VCaP (cell line): ENCODE data around the gene SLC35B2.
"Not testable (repeated sequence)": the region's sequence is repeated elsewhere in the genome, so short reads cannot be mapped to it uniquely, and the experiment has no call there.

Experiments used
- H3K27ac ChIP-seq: fragments of 450-650 bp; 2 replicates; pipeline ENCODE4 v1.5.1; 2017
- TF ChIP-seq, protein P1 (sequence below): fragments of 450-650 bp; conservative IDR thresholded peaks from 2 replicates; pipeline ENCODE4 v1.5.1; 2017; ENCODE audit warnings: mild to moderate bottlenecking, moderate library complexity

Gene SLC35B2

DNA sequence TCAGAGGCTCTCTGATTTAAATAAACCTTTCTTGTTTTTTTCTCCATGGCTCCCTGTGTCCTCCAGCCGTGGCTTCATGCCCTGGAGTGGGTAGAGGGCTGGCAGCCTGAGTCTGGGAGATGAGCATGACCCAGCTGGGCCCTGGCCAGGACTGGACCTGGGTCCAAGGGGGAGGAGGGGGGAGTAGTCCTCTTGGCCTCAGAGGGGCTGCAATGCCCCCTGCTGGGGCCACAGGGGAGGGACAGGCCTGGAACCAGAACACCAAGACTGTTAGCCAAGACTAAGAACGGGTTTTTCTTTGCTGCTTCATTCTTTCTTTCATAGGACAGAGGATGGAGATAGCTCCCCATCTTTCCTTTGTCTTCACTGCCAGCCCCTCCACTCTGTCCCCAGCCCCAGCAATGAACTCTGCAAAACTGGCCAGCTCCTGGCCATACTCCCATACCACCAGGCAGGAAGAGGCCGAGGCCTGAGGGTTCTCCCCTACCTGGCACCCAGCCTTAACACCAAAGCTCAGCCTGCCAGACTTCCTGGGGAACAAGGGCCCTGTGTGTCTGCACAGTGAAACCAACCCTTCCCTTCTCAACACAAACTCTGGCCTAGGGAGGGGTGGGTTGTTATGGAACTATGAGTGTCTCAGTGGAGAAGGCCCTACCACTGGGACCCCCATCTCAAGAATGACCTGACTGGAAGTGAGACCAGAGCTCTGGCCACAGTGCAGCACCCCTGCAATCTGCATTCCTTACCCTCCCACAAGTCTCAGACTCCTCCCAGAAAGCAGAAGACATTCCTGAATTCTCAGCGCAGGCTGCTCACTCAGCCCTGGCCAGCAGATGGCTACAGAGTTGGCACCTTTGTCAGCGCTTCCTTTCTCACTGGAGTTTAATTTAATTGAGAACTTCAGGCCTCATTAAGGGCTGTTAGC is 23.0 kb downstream of the SLC35B2 start:
- peak overlapping the region; percentile 74 for H3K27ac ChIP-seq
- TF ChIP-seq, protein P1, sequence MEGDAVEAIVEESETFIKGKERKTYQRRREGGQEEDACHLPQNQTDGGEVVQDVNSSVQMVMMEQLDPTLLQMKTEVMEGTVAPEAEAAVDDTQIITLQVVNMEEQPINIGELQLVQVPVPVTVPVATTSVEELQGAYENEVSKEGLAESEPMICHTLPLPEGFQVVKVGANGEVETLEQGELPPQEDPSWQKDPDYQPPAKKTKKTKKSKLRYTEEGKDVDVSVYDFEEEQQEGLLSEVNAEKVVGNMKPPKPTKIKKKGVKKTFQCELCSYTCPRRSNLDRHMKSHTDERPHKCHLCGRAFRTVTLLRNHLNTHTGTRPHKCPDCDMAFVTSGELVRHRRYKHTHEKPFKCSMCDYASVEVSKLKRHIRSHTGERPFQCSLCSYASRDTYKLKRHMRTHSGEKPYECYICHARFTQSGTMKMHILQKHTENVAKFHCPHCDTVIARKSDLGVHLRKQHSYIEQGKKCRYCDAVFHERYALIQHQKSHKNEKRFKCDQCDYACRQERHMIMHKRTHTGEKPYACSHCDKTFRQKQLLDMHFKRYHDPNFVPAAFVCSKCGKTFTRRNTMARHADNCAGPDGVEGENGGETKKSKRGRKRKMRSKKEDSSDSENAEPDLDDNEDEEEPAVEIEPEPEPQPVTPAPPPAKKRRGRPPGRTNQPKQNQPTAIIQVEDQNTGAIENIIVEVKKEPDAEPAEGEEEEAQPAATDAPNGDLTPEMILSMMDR = peak; percentile 83

DNA sequence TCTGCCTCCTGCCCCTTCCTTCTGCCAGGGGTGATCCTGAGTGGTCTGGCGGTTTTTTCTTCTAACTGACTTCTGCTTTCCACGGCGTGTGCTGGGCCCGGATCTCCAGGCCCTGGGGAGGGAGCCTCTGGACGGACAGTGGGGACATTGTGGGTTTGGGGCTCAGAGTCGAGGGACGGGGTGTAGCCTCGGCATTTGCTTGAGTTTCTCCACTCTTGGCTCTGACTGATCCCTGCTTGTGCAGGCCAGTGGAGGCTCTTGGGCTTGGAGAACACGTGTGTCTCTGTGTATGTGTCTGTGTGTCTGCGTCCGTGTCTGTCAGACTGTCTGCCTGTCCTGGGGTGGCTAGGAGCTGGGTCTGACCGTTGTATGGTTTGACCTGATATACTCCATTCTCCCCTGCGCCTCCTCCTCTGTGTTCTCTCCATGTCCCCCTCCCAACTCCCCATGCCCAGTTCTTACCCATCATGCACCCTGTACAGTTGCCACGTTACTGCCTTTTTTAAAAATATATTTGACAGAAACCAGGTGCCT is 23.7 kb downstream of the SLC35B2 start:
- H3K27ac ChIP-seq = peak overlapping the region; percentile 74
- TF ChIP-seq, protein P1 = no peak

DNA sequence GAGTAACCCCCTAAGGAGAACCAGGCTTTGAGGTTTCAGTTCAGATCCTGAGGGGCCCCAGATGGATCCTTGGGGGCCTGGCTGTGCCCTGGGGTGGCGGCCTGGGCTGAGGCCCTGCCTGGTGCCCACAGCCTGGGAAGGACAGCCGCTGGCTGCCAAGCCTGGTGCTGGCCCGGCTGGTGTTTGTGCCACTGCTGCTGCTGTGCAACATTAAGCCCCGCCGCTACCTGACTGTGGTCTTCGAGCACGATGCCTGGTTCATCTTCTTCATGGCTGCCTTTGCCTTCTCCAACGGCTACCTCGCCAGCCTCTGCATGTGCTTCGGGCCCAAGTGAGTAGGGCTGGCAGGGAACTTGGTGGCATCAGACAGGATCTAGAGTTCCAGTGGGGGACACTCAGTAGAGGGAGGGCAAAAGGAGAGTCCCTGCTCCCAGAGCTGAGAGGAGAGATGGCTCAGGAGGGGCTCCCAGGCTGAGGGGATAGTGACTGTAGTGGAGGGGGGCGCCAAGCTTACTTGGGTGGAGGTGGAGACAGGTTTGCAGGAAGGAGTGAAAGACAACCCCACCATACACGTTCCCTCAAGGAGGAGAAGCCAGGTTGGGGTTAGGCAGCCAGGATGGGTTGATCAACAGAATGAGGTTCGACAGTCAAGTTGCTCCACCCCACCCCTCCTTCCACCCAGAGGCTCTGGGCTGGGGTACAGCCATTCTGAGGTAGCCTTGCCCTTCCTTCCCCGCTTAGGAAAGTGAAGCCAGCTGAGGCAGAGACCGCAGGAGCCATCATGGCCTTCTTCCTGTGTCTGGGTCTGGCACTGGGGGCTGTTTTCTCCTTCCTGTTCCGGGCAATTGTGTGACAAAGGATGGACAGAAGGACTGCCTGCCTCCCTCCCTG is 24.4 kb downstream of the SLC35B2 start:
- TF ChIP-seq, protein P1 = no peak
- peak overlapping the region; percentile 74 for H3K27ac ChIP-seq

DNA sequence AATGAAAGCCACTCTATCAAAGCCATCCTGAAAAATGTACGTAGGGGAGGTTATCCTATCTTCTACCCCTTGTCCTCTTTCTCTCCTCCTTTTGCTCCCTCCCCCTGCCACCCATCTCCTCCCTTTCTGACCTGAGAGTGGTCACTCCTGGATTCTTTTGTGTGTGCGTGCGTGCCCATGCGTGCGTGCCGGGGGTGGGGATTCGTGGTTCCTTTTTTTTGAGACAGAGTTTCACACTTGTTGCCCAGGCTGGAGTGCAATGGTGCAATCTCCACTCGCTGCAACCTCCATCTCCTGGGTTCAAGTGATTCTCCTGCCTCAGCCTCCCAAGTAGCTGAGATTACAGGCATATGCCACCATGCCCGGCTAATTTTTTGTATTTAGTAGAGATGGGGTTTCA is 25.9 kb downstream of the SLC35B2 start:
- H3K27ac ChIP-seq = not testable (repeated sequence)

DNA sequence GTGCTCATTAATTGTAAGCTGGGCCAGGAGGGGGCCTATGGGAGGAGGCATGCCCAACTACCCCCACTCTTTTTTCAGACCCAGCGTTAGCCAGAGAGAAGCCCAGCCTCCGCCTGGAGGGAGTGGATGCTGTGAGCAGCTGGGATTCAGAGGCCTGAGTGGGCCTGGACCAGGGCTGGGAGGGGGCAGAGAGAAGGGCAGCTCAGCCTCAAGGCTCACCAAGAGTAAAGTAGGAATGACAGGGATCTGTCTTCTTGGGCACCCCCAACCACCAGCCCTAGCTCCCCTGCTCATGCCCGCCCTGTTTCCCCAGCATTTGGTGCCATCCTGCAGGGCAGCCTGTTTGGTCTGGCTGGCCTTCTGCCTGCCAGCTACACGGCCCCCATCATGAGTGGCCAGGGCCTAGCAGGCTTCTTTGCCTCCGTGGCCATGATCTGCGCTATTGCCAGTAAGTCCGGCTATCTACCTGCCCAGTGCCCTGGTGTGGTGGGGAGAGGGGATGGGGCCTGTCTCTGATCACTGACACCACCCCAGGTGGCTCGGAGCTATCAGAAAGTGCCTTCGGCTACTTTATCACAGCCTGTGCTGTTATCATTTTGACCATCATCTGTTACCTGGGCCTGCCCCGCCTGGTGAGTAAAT is 27.2 kb downstream of the SLC35B2 start:
- H3K27ac ChIP-seq = no peak overlapping the region
- TF ChIP-seq, protein P1 = no peak

DNA sequence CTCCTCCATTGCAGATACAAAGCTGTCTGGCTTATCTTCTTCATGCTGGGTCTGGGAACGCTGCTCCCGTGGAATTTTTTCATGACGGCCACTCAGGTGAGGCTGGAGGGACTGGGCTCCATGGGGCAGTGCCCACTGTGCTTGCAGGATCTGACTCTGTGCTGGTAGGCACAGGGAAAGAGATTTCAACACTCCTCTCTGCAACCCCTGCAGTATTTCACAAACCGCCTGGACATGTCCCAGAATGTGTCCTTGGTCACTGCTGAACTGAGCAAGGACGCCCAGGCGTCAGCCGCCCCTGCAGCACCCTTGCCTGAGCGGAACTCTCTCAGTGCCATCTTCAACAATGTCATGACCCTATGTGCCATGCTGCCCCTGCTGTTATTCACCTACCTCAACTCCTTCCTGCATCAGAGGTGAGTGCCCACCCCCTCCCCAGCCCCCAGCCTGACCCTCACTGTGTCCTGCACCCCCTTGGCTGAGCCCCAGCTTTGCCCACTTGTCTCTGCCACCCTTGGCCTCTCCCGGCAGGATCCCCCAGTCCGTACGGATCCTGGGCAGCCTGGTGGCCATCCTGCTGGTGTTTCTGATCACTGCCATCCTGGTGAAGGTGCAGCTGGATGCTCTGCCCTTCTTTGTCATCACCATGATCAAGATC is 27.8 kb downstream of the SLC35B2 start:
- H3K27ac ChIP-seq = no peak overlapping the region
- TF ChIP-seq, protein P1 = no peak

DNA sequence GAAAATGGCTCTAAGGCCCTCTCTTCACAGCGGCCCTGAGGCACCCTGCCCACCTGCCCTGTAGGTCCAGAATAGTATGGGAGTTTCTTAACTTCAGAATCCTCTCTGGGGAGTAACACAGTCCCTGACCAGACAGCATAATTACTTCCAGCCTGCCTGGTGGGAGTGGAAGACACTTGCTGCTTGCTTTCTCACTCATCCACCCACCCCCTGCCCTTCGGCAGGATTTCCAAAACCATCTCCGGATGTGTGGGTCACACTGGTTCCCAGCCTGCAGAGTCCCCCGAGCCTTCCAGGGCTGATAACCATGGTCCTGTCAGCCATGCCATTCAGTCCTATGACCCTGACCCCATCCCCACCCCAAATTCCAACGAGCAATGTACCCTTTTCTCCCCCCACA is 28.5 kb downstream of the SLC35B2 start:
- TF ChIP-seq, protein P1 = no peak
- no peak overlapping the region for H3K27ac ChIP-seq
